GM18526 (cell line): ENCODE data around the gene PCCA.

Experiments used
- POLR2A ChIP-seq: IDR thresholded peaks from 3 replicates; pipeline ENCODE4 v1.6.1; 2011; ENCODE audit not compliant: insufficient read length; ENCODE audit errors: extremely low read depth

PCCA gene

GRCh38 chr13:100208002-100208401 is 119.1 kb downstream of the PCCA start:
- no peak for TF ChIP-seq POLR2A

GRCh38 chr13:100208626-100209025 is 119.7 kb downstream of the PCCA start:
- no peak for TF ChIP-seq POLR2A

GRCh38 chr13:100209857-100210825 is 121.2 kb downstream of the PCCA start:
- no peak for TF ChIP-seq POLR2A

GRCh38 chr13:100211016-100211710 is 122.3 kb downstream of the PCCA start:
- TF ChIP-seq POLR2A: no peak

GRCh38 chr13:100212904-100213553 is 124.1 kb downstream of the PCCA start:
- no peak for TF ChIP-seq POLR2A

GRCh38 chr13:100213576-100213975 is 124.7 kb downstream of the PCCA start:
- no peak for TF ChIP-seq POLR2A

GRCh38 chr13:100214886-100215285 is 126.0 kb downstream of the PCCA start:
- TF ChIP-seq POLR2A: no peak

GRCh38 chr13:100221166-100221565 is 132.3 kb downstream of the PCCA start:
- no peak for TF ChIP-seq POLR2A

GRCh38 chr13:100229603-100230002 is 140.7 kb downstream of the PCCA start:
- no peak for TF ChIP-seq POLR2A

GRCh38 chr13:100230769-100231149 is 141.9 kb downstream of the PCCA start:
- TF ChIP-seq POLR2A: no peak

GRCh38 chr13:100231176-100231575 is 142.3 kb downstream of the PCCA start:
- TF ChIP-seq POLR2A: no peak

- no peak for TF ChIP-seq POLR2A
Measured at GRCh38 chr13:100234006-100234405, 145.1 kb downstream of the PCCA start.

GRCh38 chr13:100234524-100235136 is 145.7 kb downstream of the PCCA start:
- TF ChIP-seq POLR2A: no peak

GRCh38 chr13:100235311-100235901 is 146.5 kb downstream of the PCCA start:
- TF ChIP-seq POLR2A: no peak
